HepG2 (cell line): ENCODE measurements around the gene NPB. TPM values are rescaled to one million over a fixed set of nuclear protein-coding genes. Genes with fewer than 3 reads are reported as not detected.

Source experiments
- ELK4 ChIP-seq: sonication (generic); formaldehyde crosslinking; IDR thresholded peaks from 2 replicates; pipeline ENCODE4 v1.9.0; 2021; ENCODE audit warnings: missing genetic modification reagents, borderline replicate concordance
- HNF4A ChIP-seq: sonication (generic); formaldehyde crosslinking; IDR thresholded peaks from 2 replicates; pipeline ENCODE4 v1.4.0; 2020; ENCODE audit warnings: missing genetic modification reagents
- HNRNPUL1 ChIP-seq: fragments of 200-400 bp; formaldehyde crosslinking; IDR thresholded peaks from 2 replicates; pipeline ENCODE4 v1.6.1; 2017; ENCODE audit warnings: low read depth, mild to moderate bottlenecking, low read length, moderate library complexity
- IKZF5 ChIP-seq: IDR thresholded peaks from 2 replicates; pipeline ENCODE4 v1.6.1; 2018; ENCODE audit warnings: missing genetic modification reagents, mild to moderate bottlenecking, missing compliant biosample characterization
- LBX2 ChIP-seq: sonication (generic); formaldehyde crosslinking; IDR thresholded peaks from 2 replicates; pipeline ENCODE4 v1.5.0; 2020; ENCODE audit warnings: missing genetic modification reagents, mild to moderate bottlenecking, borderline replicate concordance
- MAFG ChIP-seq: sonication (generic); formaldehyde crosslinking; IDR thresholded peaks from 2 replicates; pipeline ENCODE4 v1.5.1; 2020; ENCODE audit warnings: mild to moderate bottlenecking, missing genetic modification reagents
- MBD4 ChIP-seq: IDR thresholded peaks from 2 replicates; pipeline ENCODE4 v1.6.1; 2012; ENCODE audit warnings: low read length, inconsistent platforms, borderline replicate concordance
- NFIB ChIP-seq: sonication (generic); formaldehyde crosslinking; IDR thresholded peaks from 2 replicates; pipeline ENCODE4 v1.9.0; 2021; ENCODE audit warnings: missing genetic modification reagents, mild to moderate bottlenecking, borderline replicate concordance
- NFYC ChIP-seq: IDR thresholded peaks from 2 replicates; pipeline ENCODE4 v1.6.1; 2016; ENCODE audit warnings: missing genetic modification reagents, missing compliant biosample characterization
- POLR2AphosphoS2 ChIP-seq: IDR thresholded peaks from 2 replicates; pipeline ENCODE4 v1.6.1; 2011; ENCODE audit warnings: low read depth, low read length, improper control_type of control experiment
- SIX1 ChIP-seq: sonication (generic); formaldehyde crosslinking; IDR thresholded peaks from 2 replicates; pipeline ENCODE4 v1.4.0; 2020; ENCODE audit warnings: missing genetic modification reagents, borderline replicate concordance
- SNRNP70 ChIP-seq: fragments of 200-400 bp; formaldehyde crosslinking; IDR thresholded peaks from 2 replicates; pipeline ENCODE4 v1.6.1; 2017; ENCODE audit warnings: mild to moderate bottlenecking, low read depth, low read length, moderate library complexity
- TBX3 ChIP-seq: fragments of 450-650 bp; IDR thresholded peaks from 2 replicates; pipeline ENCODE4 v1.6.1; 2017; ENCODE audit warnings: antibody characterized with exemption, mild to moderate bottlenecking, inconsistent platforms, borderline replicate concordance
- TCF7 ChIP-seq: sonication (generic); IDR thresholded peaks from 2 replicates; pipeline ENCODE4 v1.6.1; 2016; ENCODE audit warnings: antibody characterized with exemption, low read depth
- TCF7L2 ChIP-seq: IDR thresholded peaks from 2 replicates; pipeline ENCODE4 v1.6.1; 2011; ENCODE audit warnings: mild to moderate bottlenecking, low read depth, low read length, moderate library complexity
- ZBTB1 ChIP-seq: sonication (generic); formaldehyde crosslinking; IDR thresholded peaks from 2 replicates; pipeline ENCODE4 v1.4.0; 2020; ENCODE audit warnings: missing genetic modification reagents, borderline replicate concordance
- ZBTB25 ChIP-seq: IDR thresholded peaks from 2 replicates; pipeline ENCODE4 v1.6.1; 2018; ENCODE audit warnings: missing genetic modification reagents
- ZFX ChIP-seq: sonication (generic); formaldehyde crosslinking; IDR thresholded peaks from 2 replicates; pipeline ENCODE4 v1.4.0; 2020; ENCODE audit warnings: mild to moderate bottlenecking, low read depth, missing genetic modification reagents, moderate library complexity
- ZMAT5 ChIP-seq: sonication (generic); formaldehyde crosslinking; IDR thresholded peaks from 2 replicates; pipeline ENCODE4 v1.5.0; 2020; ENCODE audit warnings: mild to moderate bottlenecking, low read depth, missing genetic modification reagents, borderline replicate concordance
- ZNF17 ChIP-seq: sonication (generic); formaldehyde crosslinking; IDR thresholded peaks from 2 replicates; pipeline ENCODE4 v1.5.0; 2020; ENCODE audit warnings: mild to moderate bottlenecking, missing genetic modification reagents
- ZNF33A ChIP-seq: sonication (generic); formaldehyde crosslinking; IDR thresholded peaks from 2 replicates; pipeline ENCODE4 v1.5.1; 2020; ENCODE audit warnings: missing genetic modification reagents, mild to moderate bottlenecking, moderate library complexity, borderline replicate concordance
- ZNF343 ChIP-seq: sonication (generic); formaldehyde crosslinking; IDR thresholded peaks from 2 replicates; pipeline ENCODE4 v1.4.0; 2020; ENCODE audit warnings: mild to moderate bottlenecking, missing genetic modification reagents
- ZNF446 ChIP-seq: sonication (generic); formaldehyde crosslinking; IDR thresholded peaks from 2 replicates; pipeline ENCODE4 v1.5.0; 2020; ENCODE audit warnings: mild to moderate bottlenecking, missing genetic modification reagents
- ZNF549 ChIP-seq: sonication (generic); formaldehyde crosslinking; IDR thresholded peaks from 2 replicates; pipeline ENCODE4 v1.5.0; 2020; ENCODE audit warnings: missing genetic modification reagents
- ZNF570 ChIP-seq: sonication (generic); formaldehyde crosslinking; IDR thresholded peaks from 2 replicates; pipeline ENCODE4 v1.4.0; 2020; ENCODE audit warnings: mild to moderate bottlenecking, missing genetic modification reagents, borderline replicate concordance
- ZNF589 ChIP-seq: sonication (generic); formaldehyde crosslinking; conservative IDR thresholded peaks from 2 replicates; pipeline ENCODE4 v1.8.0; 2022; ENCODE audit warnings: mild to moderate bottlenecking, moderate library complexity, missing genetic modification reagents
- ZNF775 ChIP-seq: sonication (generic); formaldehyde crosslinking; IDR thresholded peaks from 2 replicates; pipeline ENCODE4 v1.4.0; 2020; ENCODE audit warnings: missing genetic modification reagents, mild to moderate bottlenecking, moderate library complexity, borderline replicate concordance
- ZNF83 ChIP-seq: sonication (generic); formaldehyde crosslinking; IDR thresholded peaks from 2 replicates; pipeline ENCODE4 v1.4.0; 2020; ENCODE audit warnings: missing genetic modification reagents, mild to moderate bottlenecking, borderline replicate concordance
- polyA plus RNA-seq, 8 experiments: library from polyadenylated mRNA; depleted of rRNA in 3 of 8; stranded (reverse) in 7 of 8; unstranded in 1 of 8; fragments of >200 nt; fragmentation: Illumina TruSeq in 4 of 8; extraction: Trizol in 4 of 8; gene quantifications; 2 replicates each; pipeline versions ENCODE4 v1.2.1 to v1.2.3, GENCODE V29; 2011 to 2016; ENCODE audit warnings: low read depth in 4 of 8, missing spikeins in 1 of 8, mixed read lengths in 1 of 8; ENCODE audit not compliant: insufficient read depth in 1 of 8
- total RNA-seq, 5 experiments: library from RNA; depleted of rRNA; stranded (reverse); fragments of >200 nt; fragmentation: Illumina TruSeq; extraction: Trizol; gene quantifications; 2 replicates each; pipeline ENCODE4 v1.2.3, GENCODE V29; 2016; ENCODE audit warnings: low read depth in 1 of 5

The NPB gene
- total and polyA plus RNA-seq, 2 of the 13 experiments (the other 11 are each of a cell fraction or from before 2014, with no cell fraction given): 0.11 to 0.93 TPM

GRCh38 chr17:81926451-81927151 is 24.6 kb downstream of the NPB start (continued):
- TF ChIP-seq ZNF17 (CRISPR knock-in tag): no peak
- TF ChIP-seq ZNF33A (CRISPR knock-in tag): no peak
- no peak for TF ChIP-seq SIX1 (CRISPR knock-in tag)
- TF ChIP-seq ZBTB1 (CRISPR knock-in tag): no peak
- peak; percentile 79; the same call in 1 of the 2 replicates for TF ChIP-seq ZBTB25 (CRISPR knock-in tag)
- no peak for TF ChIP-seq NFIB
- TF ChIP-seq ZNF83 (CRISPR knock-in tag): no peak
- no peak; the same call in 1 of the 2 replicates for TF ChIP-seq IKZF5 (CRISPR knock-in tag)
- TF ChIP-seq TBX3: no peak
- no peak for TF ChIP-seq ZNF549 (CRISPR knock-in tag)
- TF ChIP-seq LBX2 (CRISPR knock-in tag): no peak
- TF ChIP-seq ZNF446 (CRISPR knock-in tag): no peak; the same call in 1 of the 2 replicates
- TF ChIP-seq MBD4: no peak
- no peak for TF ChIP-seq HNRNPUL1
- TF ChIP-seq ZNF589 (CRISPR knock-in tag): 0 out of 2 replicates have a peak, but pooled peaks have one; percentile 22
- TF ChIP-seq ZNF570 (CRISPR knock-in tag): no peak
- TF ChIP-seq ZNF343 (CRISPR knock-in tag): no peak
- TF ChIP-seq TCF7L2: no peak
- no peak for TF ChIP-seq ELK4 (CRISPR knock-in tag)
- TF ChIP-seq TCF7: no peak
- TF ChIP-seq SNRNP70: no peak
- TF ChIP-seq NFYC (CRISPR knock-in tag): peak; percentile 45
- TF ChIP-seq HNF4A (CRISPR knock-in tag): peak; percentile 80
- TF ChIP-seq POLR2AphosphoS2: no peak
- no peak for TF ChIP-seq ZMAT5 (CRISPR knock-in tag)
- peak; percentile 65 for TF ChIP-seq ZFX (CRISPR knock-in tag)
- peak; percentile 92 for TF ChIP-seq MAFG (CRISPR knock-in tag)
- no peak for TF ChIP-seq ZNF775 (CRISPR knock-in tag)
